ENCODE results near the gene NCOR1.

NCOR1 gene

DNA sequence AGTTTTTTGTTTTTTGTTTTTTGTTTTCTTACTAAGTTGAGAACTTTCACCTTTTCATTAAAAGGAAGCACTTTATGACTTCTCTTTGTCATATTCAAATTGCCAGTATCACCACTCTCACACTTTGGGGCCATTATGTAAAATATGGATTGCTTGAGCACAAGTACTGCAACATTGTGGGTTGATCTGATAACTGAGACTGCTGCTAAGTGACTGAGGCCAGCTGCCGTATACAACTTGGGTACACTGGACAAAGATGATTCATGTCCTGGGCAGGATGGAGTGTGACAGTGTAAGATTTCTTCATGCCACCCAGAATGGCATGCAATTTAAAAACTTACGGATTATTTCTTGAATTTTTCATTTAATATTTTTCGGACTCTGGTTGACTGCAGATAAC lies 207.9 kb downstream of the NCOR1 start:
- Histone ChIP-seq H3K9me3 (no peaks in the 10 kb centered on the region), H3K4me1 (no peaks in the 10 kb centered on the region), H3K27me3 (no peaks in the 10 kb centered on the region), H3K36me3 (peaks cover 41% of the 10 kb centered on the region), H3K4me3 (ENCODE audit: low read depth, low read length) (no peak overlapping the region)
- DNase-seq: peak; percentile 6
- TF ChIP-seq, protein P1, sequence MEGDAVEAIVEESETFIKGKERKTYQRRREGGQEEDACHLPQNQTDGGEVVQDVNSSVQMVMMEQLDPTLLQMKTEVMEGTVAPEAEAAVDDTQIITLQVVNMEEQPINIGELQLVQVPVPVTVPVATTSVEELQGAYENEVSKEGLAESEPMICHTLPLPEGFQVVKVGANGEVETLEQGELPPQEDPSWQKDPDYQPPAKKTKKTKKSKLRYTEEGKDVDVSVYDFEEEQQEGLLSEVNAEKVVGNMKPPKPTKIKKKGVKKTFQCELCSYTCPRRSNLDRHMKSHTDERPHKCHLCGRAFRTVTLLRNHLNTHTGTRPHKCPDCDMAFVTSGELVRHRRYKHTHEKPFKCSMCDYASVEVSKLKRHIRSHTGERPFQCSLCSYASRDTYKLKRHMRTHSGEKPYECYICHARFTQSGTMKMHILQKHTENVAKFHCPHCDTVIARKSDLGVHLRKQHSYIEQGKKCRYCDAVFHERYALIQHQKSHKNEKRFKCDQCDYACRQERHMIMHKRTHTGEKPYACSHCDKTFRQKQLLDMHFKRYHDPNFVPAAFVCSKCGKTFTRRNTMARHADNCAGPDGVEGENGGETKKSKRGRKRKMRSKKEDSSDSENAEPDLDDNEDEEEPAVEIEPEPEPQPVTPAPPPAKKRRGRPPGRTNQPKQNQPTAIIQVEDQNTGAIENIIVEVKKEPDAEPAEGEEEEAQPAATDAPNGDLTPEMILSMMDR (IDR thresholded peaks at IDR 0.05; ENCODE audit: low read depth, low read length): no peak

DNA sequence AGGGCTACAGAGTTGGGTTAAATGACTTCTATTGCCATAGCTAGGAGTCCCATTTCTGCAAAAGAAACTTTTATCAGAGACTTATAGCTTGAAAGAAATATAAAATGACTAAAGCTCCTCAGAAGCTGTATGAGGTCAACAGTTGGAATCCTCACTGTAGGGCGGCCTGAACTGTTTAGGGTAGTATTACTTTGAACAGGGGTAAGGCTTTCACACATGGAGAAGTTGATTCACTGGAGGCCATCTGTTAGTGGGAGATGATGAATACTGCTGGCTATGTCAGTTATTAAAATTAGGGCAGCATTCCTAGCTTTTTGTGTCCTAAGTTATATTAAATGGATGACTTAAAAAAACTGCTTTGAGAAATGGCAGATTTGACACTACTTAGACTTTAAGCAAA lies 209.7 kb downstream of the NCOR1 start:
- Histone ChIP-seq H3K27me3 (no peaks in the 10 kb centered on the region), H3K9me3 (no peaks in the 10 kb centered on the region), H3K4me3 (ENCODE audit: low read depth, low read length) (no peak overlapping the region), H3K4me1 (no peaks in the 10 kb centered on the region), H3K36me3 (peaks cover 52% of the 10 kb centered on the region)
- TF ChIP-seq, protein P1 (IDR thresholded peaks at IDR 0.05; ENCODE audit: low read depth, low read length): no peak
- no peak for DNase-seq

DNA sequence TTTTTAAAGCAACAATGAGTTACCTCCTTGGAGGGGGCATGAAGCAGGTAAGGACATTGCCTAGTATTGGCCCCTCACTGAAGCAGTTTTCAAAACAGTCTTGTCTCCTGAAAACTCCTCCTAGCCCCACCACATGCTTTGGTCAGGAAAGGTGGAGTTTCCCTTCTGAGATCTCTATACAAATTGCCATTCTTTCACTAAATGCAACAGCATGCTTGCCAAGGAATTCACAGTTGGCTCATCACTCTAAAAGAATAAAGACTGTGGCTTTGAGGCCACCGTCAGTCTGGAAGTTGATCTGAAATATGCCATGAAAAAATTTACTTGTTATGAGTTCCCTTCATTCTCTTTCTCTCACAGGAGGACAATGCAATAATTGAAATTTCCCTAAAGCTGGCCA lies 211.5 kb downstream of the NCOR1 start:
- TF ChIP-seq, protein P1 (IDR thresholded peaks at IDR 0.05; ENCODE audit: low read depth, low read length): no peak
- Histone ChIP-seq H3K36me3 (peaks cover 49% of the 10 kb centered on the region), H3K4me1 (no peaks in the 10 kb centered on the region)

DNA sequence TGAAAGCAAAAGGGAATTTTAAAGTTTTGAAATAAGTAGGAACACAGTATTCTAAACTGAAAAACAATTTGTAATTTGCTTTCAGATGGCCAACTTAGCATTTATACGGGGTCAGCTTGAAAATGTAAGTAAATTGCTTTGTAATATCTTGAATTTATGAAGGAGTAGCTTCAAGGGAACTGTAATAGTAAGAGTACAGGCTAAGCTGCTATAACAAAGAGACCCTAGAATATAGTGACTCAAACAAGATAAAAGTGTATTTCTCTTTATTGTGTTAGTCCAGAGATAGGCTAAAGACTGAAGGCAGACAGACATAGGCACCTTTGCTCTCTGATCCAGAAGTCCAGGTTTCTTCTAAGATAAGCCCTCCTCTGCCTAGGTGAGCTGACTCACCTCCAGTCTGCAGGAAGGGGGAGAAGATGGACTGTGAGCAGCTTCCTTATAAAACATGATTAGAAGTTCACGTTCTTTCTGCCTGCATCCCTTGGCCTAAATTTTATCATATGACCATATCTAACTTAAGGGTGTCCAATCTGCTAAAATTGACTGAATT lies 212.6 kb downstream of the NCOR1 start:
- no peaks in the 10 kb centered on the region for H3K27me3 ChIP-seq
- no peak overlapping the region for H3K4me3 ChIP-seq (ENCODE audit: low read depth, low read length)
- no peaks in the 10 kb centered on the region for H3K4me1 ChIP-seq
- no peaks in the 10 kb centered on the region for H3K9me3 ChIP-seq
- H3K36me3 ChIP-seq: peaks cover 39% of the 10 kb centered on the region
- no peak for DNase-seq
- TF ChIP-seq, protein P1 (IDR thresholded peaks at IDR 0.05; ENCODE audit: low read depth, low read length): no peak

More for the DNA sequence above, 211.5 kb downstream of the NCOR1 start:
- no peaks in the 10 kb centered on the region for H3K27me3 ChIP-seq
- DNase-seq: no peak
- no peak overlapping the region for H3K4me3 ChIP-seq (ENCODE audit: low read depth, low read length)
- H3K9me3 ChIP-seq: no peaks in the 10 kb centered on the region

DNA sequence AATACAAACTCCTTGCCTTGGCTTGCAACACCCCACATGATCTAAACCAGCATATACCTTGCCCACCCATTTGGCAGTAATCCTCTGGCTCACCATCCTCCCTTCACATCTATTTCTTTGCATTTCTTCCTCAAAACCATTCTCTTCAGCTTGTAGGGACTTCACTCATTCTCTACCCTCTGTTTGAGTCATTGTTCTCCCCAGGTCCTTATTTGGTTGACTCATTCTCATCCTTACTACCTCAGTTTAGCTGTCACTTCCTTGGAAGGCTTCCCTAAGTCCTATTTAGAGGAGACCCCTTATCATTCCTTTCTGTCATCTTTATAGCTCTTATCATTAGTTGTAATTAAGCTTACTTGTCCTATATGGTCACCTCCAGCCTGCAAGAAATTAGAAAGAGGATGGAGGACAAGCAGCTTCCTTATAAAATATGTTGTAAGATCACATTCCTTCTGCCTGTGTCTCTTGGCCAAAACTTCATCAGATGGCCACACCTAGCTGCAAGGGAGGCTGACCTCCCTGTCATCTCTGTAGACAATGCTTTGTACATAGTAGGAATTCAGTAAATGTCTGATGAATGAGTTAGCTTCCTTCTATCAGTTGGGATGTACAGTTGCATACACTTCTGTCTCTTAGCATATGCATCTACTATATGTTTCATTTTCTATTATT lies 214.0 kb downstream of the NCOR1 start:
- TF ChIP-seq, protein P1 (IDR thresholded peaks at IDR 0.05; ENCODE audit: low read depth, low read length): no peak
- Histone ChIP-seq H3K9me3 (no peaks in the 10 kb centered on the region), H3K4me3 (ENCODE audit: low read depth, low read length) (peak overlapping the region; percentile 83), H3K27me3 (no peaks in the 10 kb centered on the region), H3K36me3 (peaks cover 37% of the 10 kb centered on the region), H3K4me1 (no peaks in the 10 kb centered on the region)
- DNase-seq: no peak
